WTC11 (cell line): ENCODE measurements around the gene ZNF302. TPM values are rescaled to one million over a fixed set of nuclear protein-coding genes. Genes with fewer than 3 reads are reported as not detected.

ENCODE experiments used
- ATAC-seq: fragments of 200-7000 bp; cut with Tn5 transposase; 2 replicates; pipeline ENCODE4 v1.10.0; 2021; ENCODE audit warnings: mild to moderate bottlenecking, moderate library complexity
- CTCF ChIA-PET: fragments of 300-600 bp; sonication (Branson Sonifier 250); formaldehyde crosslinking; loops from one replicate; lab custom pipeline; 2021; ENCODE audit warnings: antibody characterized with exemption; lab: Charles Lee
- POLR2A ChIA-PET: fragments of 350-600 bp; sonication (Branson Sonifier 250); formaldehyde crosslinking; loops from one replicate; lab custom pipeline; 2021; ENCODE audit warnings: antibody characterized with exemption; lab: Charles Lee
- DNase-seq: peaks from one replicate; pipeline ENCODE4 v3.0.0; 2021; ENCODE audit warnings: low spot score
- H3K27ac Mint-ChIP-seq: 2 replicates; pipeline ENCODE4 v1.8.0; 2021; ENCODE audit warnings: mixed read lengths
- H3K27me3 Mint-ChIP-seq: 2 replicates; pipeline ENCODE4 v1.8.0; 2021; ENCODE audit warnings: low read depth, mild to moderate bottlenecking, moderate library complexity, mixed read lengths
- H3K36me3 Mint-ChIP-seq: 2 replicates; pipeline ENCODE4 v1.8.0; 2021; ENCODE audit warnings: mixed read lengths
- H3K4me1 Mint-ChIP-seq: 2 replicates; pipeline ENCODE4 v1.8.0; 2022; ENCODE audit warnings: mixed read lengths
- H3K4me3 Mint-ChIP-seq: 2 replicates; pipeline ENCODE4 v1.8.0; 2021; ENCODE audit warnings: mild to moderate bottlenecking, moderate library complexity, mixed read lengths
- H3K9me3 Mint-ChIP-seq: 2 replicates; pipeline ENCODE4 v1.8.0; 2021; ENCODE audit warnings: mixed read lengths
- ATF1 ChIP-seq: sonication (generic); formaldehyde crosslinking; IDR thresholded peaks from 2 replicates; pipeline ENCODE4 v1.8.1; 2023; ENCODE audit warnings: mild to moderate bottlenecking, moderate library complexity, missing genetic modification reagents
- CBFB ChIP-seq: sonication (generic); formaldehyde crosslinking; IDR thresholded peaks from 2 replicates; pipeline ENCODE4 v1.8.1; 2022; ENCODE audit warnings: mild to moderate bottlenecking, low read depth, missing genetic modification reagents
- ELF4 ChIP-seq: sonication (generic); formaldehyde crosslinking; IDR thresholded peaks from 2 replicates; pipeline ENCODE4 v1.8.1; 2022; ENCODE audit warnings: low read depth, mild to moderate bottlenecking, moderate library complexity, missing genetic modification reagents
- ESRRA ChIP-seq: sonication (generic); formaldehyde crosslinking; IDR thresholded peaks from 2 replicates; pipeline ENCODE4 v1.8.1; 2022; ENCODE audit warnings: mild to moderate bottlenecking, missing genetic modification reagents, borderline replicate concordance
- FOXJ3 ChIP-seq: sonication (generic); formaldehyde crosslinking; IDR thresholded peaks from 2 replicates; pipeline ENCODE4 v1.9.0; 2021; ENCODE audit warnings: missing genetic modification reagents, mild to moderate bottlenecking, borderline replicate concordance
- FOXK1 ChIP-seq: sonication (generic); formaldehyde crosslinking; IDR thresholded peaks from 2 replicates; pipeline ENCODE4 v1.8.0; 2022; ENCODE audit warnings: mild to moderate bottlenecking, moderate library complexity, missing genetic modification reagents
- NFATC4 ChIP-seq: fragments of 250-450 bp; sonication (Bioruptor Pico); IDR thresholded peaks from 2 replicates; pipeline ENCODE4 v1.9.0; 2021; ENCODE audit warnings: mild to moderate bottlenecking
- NFE2L1 ChIP-seq: sonication (generic); formaldehyde crosslinking; IDR thresholded peaks from 2 replicates; pipeline ENCODE4 v1.8.1; 2023; ENCODE audit warnings: missing genetic modification reagents
- NFYB ChIP-seq: sonication (generic); formaldehyde crosslinking; conservative IDR thresholded peaks from 2 replicates; pipeline ENCODE4 v1.8.0; 2022; ENCODE audit warnings: low read depth, missing genetic modification reagents
- SOX15 ChIP-seq: fragments of 250-450 bp; sonication (Bioruptor Pico); IDR thresholded peaks from 2 replicates; pipeline ENCODE4 v1.9.0; 2021; ENCODE audit warnings: mild to moderate bottlenecking
- ZNF219 ChIP-seq: sonication (generic); formaldehyde crosslinking; IDR thresholded peaks from 2 replicates; pipeline ENCODE4 v1.8.0; 2023; ENCODE audit warnings: missing genetic modification reagents, mild to moderate bottlenecking, borderline replicate concordance
- ZNF671 ChIP-seq: fragments of 250-450 bp; sonication (Bioruptor Pico); IDR thresholded peaks from 2 replicates; pipeline ENCODE4 v1.8.0; 2021; ENCODE audit warnings: mild to moderate bottlenecking
- total RNA-seq: library from RNA; stranded (reverse); gene quantifications from 3 replicates; pipeline ENCODE4 v1.2.3, GENCODE V29; 2021
- TF ChIP-seq, protein P1 (sequence below): sonication (generic); formaldehyde crosslinking; IDR thresholded peaks from 2 replicates; pipeline ENCODE4 v1.8.0; 2022; ENCODE audit warnings: missing genetic modification reagents
- TF ChIP-seq, protein P2 (sequence below): sonication (generic); formaldehyde crosslinking; IDR thresholded peaks from 2 replicates; pipeline ENCODE4 v1.8.1; 2022; ENCODE audit warnings: low read depth, missing genetic modification reagents, borderline replicate concordance
- TF ChIP-seq, protein P3 (sequence below): sonication (generic); formaldehyde crosslinking; IDR thresholded peaks from 2 replicates; pipeline ENCODE4 v1.8.1; 2023; ENCODE audit warnings: mild to moderate bottlenecking, missing genetic modification reagents, moderate library complexity
- TF ChIP-seq, protein P4 (sequence below): sonication (generic); formaldehyde crosslinking; conservative IDR thresholded peaks from 2 replicates; pipeline ENCODE4 v1.8.1; 2023; ENCODE audit warnings: mild to moderate bottlenecking, low read depth, missing genetic modification reagents, moderate library complexity
- TF ChIP-seq, protein P5 (sequence below): fragments of 250-450 bp; sonication (Bioruptor Pico); IDR thresholded peaks from 2 replicates; pipeline ENCODE4 v2.1.2; 2022; ENCODE audit warnings: mild to moderate bottlenecking, moderate library complexity
- TF ChIP-seq, protein P6 (sequence below): fragments of 200-600 bp; IDR thresholded peaks from 2 replicates; pipeline ENCODE4 v1.8.0; 2022; ENCODE audit warnings: antibody characterized with exemption
- TF ChIP-seq, protein P7 (sequence below): sonication (generic); formaldehyde crosslinking; IDR thresholded peaks from 2 replicates; pipeline ENCODE4 v1.8.1; 2022; ENCODE audit warnings: low read depth, mild to moderate bottlenecking, moderate library complexity, missing genetic modification reagents, borderline replicate concordance

The ZNF302 gene
- total RNA-seq, 1 experiment from 2014 or later: 23.5 TPM

DNA sequence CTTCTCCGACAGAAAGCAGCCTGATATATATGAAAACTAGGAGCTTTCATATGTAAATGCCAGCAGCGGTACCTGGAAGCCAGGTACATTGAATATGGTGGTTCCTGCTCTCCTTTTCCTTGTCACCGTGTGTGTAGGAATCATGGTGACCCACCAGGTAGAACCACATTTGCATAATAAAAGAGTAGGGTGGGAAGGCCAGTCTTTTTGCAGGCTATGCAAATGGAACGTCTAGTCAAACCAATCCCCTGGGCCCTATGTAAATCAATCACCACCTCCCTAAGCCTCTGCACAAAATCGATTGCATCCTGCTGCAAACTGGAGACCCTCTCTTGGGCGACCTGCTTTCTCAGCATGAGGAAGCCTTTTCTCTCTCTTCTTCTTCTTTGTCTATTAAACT, 34.4 kb downstream of the ZNF302 start:
- DNase-seq (no peak), ATAC-seq (peak; percentile 93)
- Mint-ChIP-seq H3K4me1 (peaks cover 14% of the 10 kb centered on the region), H3K4me3 (peak overlapping the region; percentile 46), H3K27ac (0 out of 2 replicates have a peak overlapping the region, but pooled peaks have one; percentile 10), H3K36me3 (peaks cover 38% of the 10 kb centered on the region), H3K9me3 (peaks cover 72% of the 10 kb centered on the region)
- POLR2A ChIA-PET: interaction anchor here (1.7 kb wide), 1 partner anchor 34 kb away, joined by 6 read pairs; the partner anchor contains the start of gene ZNF302
- CTCF ChIA-PET: interaction anchor here (0.6 to 2.7 kb wide), 10 partner anchors 34 to 970 kb away, joined by 3 to 26 read pairs (median 4); partner anchors contain the start of gene ZNF302
- TF ChIP-seq, protein P1, sequence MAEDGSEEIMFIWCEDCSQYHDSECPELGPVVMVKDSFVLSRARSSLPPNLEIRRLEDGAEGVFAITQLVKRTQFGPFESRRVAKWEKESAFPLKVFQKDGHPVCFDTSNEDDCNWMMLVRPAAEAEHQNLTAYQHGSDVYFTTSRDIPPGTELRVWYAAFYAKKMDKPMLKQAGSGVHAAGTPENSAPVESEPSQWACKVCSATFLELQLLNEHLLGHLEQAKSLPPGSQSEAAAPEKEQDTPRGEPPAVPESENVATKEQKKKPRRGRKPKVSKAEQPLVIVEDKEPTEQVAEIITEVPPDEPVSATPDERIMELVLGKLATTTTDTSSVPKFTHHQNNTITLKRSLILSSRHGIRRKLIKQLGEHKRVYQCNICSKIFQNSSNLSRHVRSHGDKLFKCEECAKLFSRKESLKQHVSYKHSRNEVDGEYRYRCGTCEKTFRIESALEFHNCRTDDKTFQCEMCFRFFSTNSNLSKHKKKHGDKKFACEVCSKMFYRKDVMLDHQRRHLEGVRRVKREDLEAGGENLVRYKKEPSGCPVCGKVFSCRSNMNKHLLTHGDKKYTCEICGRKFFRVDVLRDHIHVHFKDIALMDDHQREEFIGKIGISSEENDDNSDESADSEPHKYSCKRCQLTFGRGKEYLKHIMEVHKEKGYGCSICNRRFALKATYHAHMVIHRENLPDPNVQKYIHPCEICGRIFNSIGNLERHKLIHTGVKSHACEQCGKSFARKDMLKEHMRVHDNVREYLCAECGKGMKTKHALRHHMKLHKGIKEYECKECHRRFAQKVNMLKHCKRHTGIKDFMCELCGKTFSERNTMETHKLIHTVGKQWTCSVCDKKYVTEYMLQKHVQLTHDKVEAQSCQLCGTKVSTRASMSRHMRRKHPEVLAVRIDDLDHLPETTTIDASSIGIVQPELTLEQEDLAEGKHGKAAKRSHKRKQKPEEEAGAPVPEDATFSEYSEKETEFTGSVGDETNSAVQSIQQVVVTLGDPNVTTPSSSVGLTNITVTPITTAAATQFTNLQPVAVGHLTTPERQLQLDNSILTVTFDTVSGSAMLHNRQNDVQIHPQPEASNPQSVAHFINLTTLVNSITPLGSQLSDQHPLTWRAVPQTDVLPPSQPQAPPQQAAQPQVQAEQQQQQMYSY (CRISPR knock-in tag): no peak
- TF ChIP-seq, all 79 proteins: peak for 0
- H3K27me3 Mint-ChIP-seq: peaks cover 55% of the 10 kb centered on the region

DNA sequence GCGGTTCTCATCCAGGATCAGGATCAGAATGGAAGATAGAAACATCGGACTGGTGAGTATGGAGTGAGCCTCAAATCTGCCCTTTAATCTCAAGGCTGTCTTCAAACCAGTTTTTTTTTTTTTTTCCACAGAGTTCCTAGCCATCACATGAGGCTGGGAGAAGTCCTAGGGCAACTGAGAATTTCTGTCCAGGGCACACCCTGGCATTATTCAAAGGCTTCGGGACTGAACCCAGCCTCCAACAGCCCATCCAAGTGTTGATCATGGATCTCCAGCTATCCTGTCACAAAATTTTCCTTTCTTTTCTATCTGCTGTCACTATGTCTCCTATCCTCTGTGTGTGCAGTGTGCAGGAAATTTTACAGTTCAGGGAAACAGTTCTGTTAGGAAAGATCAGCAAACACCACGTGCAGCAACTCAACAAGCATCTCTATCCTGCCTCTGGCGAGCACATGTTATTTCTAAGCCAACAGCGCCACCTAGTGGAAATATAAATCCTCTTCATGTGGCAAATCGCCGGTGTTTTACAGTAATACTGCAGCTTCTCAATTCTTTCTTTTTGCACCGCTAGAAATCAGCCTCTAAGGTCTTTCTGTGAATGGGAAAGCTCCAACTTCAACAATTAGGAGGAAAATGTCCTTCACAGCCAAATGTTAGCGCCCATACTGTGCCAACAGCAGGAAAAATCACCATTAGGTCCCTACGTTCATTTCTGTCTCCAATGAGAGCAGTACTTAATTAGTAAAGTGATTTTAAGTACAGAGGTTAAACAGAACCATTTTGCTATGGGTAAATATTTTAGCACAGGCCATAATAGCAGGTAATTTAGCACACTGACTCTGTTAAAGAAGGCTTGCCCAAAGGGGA, 35.1 kb downstream of the ZNF302 start:
- H3K27me3 Mint-ChIP-seq: peaks cover 55% of the 10 kb centered on the region
- H3K4me1 Mint-ChIP-seq: peaks cover 14% of the 10 kb centered on the region
- DNase-seq (peak; percentile 40), ATAC-seq (peak; percentile 47)
- CTCF ChIA-PET: interaction anchor here (0.6 to 2.7 kb wide), 14 partner anchors 35 to 969 kb away, joined by 3 to 26 read pairs (median 4); partner anchors contain the start of gene ZNF302
- H3K27ac Mint-ChIP-seq: peak overlapping the region; percentile 39; the same call in 1 of the 2 replicates
- POLR2A ChIA-PET: interaction anchor here (0.6 to 1.7 kb wide), 2 partner anchors 35 to 210 kb away, joined by 4 to 6 read pairs; partner anchors contain the start of gene ZNF302
- H3K36me3 Mint-ChIP-seq: peaks cover 34% of the 10 kb centered on the region
- peak overlapping the region; percentile 46 for H3K4me3 Mint-ChIP-seq
- H3K9me3 Mint-ChIP-seq: peaks cover 73% of the 10 kb centered on the region
- no peak for TF ChIP-seq SOX15 (CRISPR knock-in tag)
- no peak for TF ChIP-seq ATF1 (CRISPR knock-in tag)
- TF ChIP-seq, protein P2, sequence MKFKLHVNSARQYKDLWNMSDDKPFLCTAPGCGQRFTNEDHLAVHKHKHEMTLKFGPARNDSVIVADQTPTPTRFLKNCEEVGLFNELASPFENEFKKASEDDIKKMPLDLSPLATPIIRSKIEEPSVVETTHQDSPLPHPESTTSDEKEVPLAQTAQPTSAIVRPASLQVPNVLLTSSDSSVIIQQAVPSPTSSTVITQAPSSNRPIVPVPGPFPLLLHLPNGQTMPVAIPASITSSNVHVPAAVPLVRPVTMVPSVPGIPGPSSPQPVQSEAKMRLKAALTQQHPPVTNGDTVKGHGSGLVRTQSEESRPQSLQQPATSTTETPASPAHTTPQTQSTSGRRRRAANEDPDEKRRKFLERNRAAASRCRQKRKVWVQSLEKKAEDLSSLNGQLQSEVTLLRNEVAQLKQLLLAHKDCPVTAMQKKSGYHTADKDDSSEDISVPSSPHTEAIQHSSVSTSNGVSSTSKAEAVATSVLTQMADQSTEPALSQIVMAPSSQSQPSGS (CRISPR knock-in tag): no peak
- TF ChIP-seq NFE2L1 (CRISPR knock-in tag): no peak
- no peak for TF ChIP-seq ZNF219 (CRISPR knock-in tag)
- no peak for TF ChIP-seq ZNF671 (CRISPR knock-in tag)
- TF ChIP-seq NFATC4 (CRISPR knock-in tag): no peak
- no peak for TF ChIP-seq NFYB (CRISPR knock-in tag)
- TF ChIP-seq, protein P3, sequence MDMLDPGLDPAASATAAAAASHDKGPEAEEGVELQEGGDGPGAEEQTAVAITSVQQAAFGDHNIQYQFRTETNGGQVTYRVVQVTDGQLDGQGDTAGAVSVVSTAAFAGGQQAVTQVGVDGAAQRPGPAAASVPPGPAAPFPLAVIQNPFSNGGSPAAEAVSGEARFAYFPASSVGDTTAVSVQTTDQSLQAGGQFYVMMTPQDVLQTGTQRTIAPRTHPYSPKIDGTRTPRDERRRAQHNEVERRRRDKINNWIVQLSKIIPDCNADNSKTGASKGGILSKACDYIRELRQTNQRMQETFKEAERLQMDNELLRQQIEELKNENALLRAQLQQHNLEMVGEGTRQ: peak; percentile 34; the same call in 1 of the 2 replicates
- TF ChIP-seq, protein P4, sequence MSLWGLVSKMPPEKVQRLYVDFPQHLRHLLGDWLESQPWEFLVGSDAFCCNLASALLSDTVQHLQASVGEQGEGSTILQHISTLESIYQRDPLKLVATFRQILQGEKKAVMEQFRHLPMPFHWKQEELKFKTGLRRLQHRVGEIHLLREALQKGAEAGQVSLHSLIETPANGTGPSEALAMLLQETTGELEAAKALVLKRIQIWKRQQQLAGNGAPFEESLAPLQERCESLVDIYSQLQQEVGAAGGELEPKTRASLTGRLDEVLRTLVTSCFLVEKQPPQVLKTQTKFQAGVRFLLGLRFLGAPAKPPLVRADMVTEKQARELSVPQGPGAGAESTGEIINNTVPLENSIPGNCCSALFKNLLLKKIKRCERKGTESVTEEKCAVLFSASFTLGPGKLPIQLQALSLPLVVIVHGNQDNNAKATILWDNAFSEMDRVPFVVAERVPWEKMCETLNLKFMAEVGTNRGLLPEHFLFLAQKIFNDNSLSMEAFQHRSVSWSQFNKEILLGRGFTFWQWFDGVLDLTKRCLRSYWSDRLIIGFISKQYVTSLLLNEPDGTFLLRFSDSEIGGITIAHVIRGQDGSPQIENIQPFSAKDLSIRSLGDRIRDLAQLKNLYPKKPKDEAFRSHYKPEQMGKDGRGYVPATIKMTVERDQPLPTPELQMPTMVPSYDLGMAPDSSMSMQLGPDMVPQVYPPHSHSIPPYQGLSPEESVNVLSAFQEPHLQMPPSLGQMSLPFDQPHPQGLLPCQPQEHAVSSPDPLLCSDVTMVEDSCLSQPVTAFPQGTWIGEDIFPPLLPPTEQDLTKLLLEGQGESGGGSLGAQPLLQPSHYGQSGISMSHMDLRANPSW (CRISPR knock-in tag): no peak
- TF ChIP-seq FOXJ3 (CRISPR knock-in tag): no peak
- TF ChIP-seq, protein P5, sequence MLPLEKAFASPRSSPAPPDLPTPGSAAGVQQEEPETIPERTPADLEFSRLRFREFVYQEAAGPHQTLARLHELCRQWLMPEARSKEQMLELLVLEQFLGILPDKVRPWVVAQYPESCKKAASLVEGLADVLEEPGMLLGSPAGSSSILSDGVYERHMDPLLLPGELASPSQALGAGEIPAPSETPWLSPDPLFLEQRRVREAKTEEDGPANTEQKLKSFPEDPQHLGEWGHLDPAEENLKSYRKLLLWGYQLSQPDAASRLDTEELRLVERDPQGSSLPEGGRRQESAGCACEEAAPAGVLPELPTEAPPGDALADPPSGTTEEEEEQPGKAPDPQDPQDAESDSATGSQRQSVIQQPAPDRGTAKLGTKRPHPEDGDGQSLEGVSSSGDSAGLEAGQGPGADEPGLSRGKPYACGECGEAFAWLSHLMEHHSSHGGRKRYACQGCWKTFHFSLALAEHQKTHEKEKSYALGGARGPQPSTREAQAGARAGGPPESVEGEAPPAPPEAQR: no peak
- TF ChIP-seq CBFB: no peak
- no peak for TF ChIP-seq FOXK1 (CRISPR knock-in tag)
- TF ChIP-seq, protein P6, sequence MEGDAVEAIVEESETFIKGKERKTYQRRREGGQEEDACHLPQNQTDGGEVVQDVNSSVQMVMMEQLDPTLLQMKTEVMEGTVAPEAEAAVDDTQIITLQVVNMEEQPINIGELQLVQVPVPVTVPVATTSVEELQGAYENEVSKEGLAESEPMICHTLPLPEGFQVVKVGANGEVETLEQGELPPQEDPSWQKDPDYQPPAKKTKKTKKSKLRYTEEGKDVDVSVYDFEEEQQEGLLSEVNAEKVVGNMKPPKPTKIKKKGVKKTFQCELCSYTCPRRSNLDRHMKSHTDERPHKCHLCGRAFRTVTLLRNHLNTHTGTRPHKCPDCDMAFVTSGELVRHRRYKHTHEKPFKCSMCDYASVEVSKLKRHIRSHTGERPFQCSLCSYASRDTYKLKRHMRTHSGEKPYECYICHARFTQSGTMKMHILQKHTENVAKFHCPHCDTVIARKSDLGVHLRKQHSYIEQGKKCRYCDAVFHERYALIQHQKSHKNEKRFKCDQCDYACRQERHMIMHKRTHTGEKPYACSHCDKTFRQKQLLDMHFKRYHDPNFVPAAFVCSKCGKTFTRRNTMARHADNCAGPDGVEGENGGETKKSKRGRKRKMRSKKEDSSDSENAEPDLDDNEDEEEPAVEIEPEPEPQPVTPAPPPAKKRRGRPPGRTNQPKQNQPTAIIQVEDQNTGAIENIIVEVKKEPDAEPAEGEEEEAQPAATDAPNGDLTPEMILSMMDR: peak; percentile 85
- TF ChIP-seq, protein P7, sequence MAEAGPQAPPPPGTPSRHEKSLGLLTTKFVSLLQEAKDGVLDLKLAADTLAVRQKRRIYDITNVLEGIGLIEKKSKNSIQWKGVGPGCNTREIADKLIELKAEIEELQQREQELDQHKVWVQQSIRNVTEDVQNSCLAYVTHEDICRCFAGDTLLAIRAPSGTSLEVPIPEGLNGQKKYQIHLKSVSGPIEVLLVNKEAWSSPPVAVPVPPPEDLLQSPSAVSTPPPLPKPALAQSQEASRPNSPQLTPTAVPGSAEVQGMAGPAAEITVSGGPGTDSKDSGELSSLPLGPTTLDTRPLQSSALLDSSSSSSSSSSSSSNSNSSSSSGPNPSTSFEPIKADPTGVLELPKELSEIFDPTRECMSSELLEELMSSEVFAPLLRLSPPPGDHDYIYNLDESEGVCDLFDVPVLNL (CRISPR knock-in tag): no peak
- no peak for TF ChIP-seq ESRRA (CRISPR knock-in tag)
- no peak for TF ChIP-seq ELF4
